C4-2B (cell line): Measurements from ENCODE around the gene TMTC2.

Source experiments
- CTCF ChIP-seq: fragments of 450-650 bp; conservative IDR thresholded peaks from 2 replicates; pipeline ENCODE4 v1.5.1; 2017; ENCODE audit warnings: mild to moderate bottlenecking
- ZFX ChIP-seq: fragments of 450-650 bp; IDR thresholded peaks from 2 replicates; pipeline ENCODE4 v1.6.1; 2017

- no peak for TF ChIP-seq CTCF
- no peak for TF ChIP-seq ZFX
Observed at GRCh38 chr12:82682326-82682725, 4.4 kb upstream of the TMTC2 start.
